DND-41 (cell line): Measurements from ENCODE around the gene PDXP.
"Not testable (repeated sequence)": the region's sequence is repeated elsewhere in the genome, so short reads cannot be mapped to it uniquely, and the experiment has no call there.

Experiments
- ATAC-seq: fragments of 200-7000 bp; cut with Tn5 transposase; 3 replicates; pipeline ENCODE4 v1.9.1; 2021; ENCODE audit warnings: low read depth; ENCODE audit not compliant: insufficient read depth
- DNase-seq: peaks from one replicate; pipeline ENCODE4 v3.0.0-alpha.2; 2020
- H2AFZ ChIP-seq: 2 replicates; pipeline ENCODE4 v1.6.0; 2012; ENCODE audit warnings: low read depth, low read length
- H3K27ac ChIP-seq: 2 replicates; pipeline ENCODE4 v1.5.1; 2012; ENCODE audit warnings: low read length, inconsistent platforms
- H3K27me3 ChIP-seq: fragments of 200-600 bp; sonication (generic); 2 replicates; pipeline ENCODE4 v1.6.0; 2012; ENCODE audit warnings: low read length, mild to moderate bottlenecking, inconsistent platforms; ENCODE audit not compliant: insufficient read depth, poor library complexity
- H3K36me3 ChIP-seq: 2 replicates; pipeline ENCODE4 v1.5.1; 2012; ENCODE audit warnings: low read length, inconsistent platforms; ENCODE audit not compliant: insufficient read depth
- H3K4me1 ChIP-seq: 2 replicates; pipeline ENCODE4 v1.5.1; 2012; ENCODE audit warnings: mild to moderate bottlenecking, low read length; ENCODE audit not compliant: insufficient read depth
- H3K4me2 ChIP-seq: 2 replicates; pipeline ENCODE4 v1.6.0; 2012; ENCODE audit warnings: mild to moderate bottlenecking, moderate library complexity, low read length, inconsistent platforms; ENCODE audit not compliant: insufficient read depth
- H3K4me3 ChIP-seq, 2 experiments: fragments of 200-600 bp in 1 of 2; shearing (Covaris generic) in 1 of 2; 2 replicates each; pipeline ENCODE4 v1.5.1; 2012 to 2016; ENCODE audit warnings: inconsistent platforms in 2 of 2, low read length in 2 of 2, mild to moderate bottlenecking in 2 of 2, low read depth in 1 of 2, moderate library complexity in 1 of 2
- H3K79me2 ChIP-seq: 2 replicates; pipeline ENCODE4 v1.6.0; 2012; ENCODE audit warnings: low read length, inconsistent platforms; ENCODE audit not compliant: insufficient read depth
- H3K9ac ChIP-seq: 2 replicates; pipeline ENCODE4 v1.6.0; 2012; ENCODE audit warnings: low read depth, mild to moderate bottlenecking, inconsistent platforms, low read length, moderate library complexity
- H3K9me3 ChIP-seq: 2 replicates; pipeline ENCODE4 v1.5.1; 2012; ENCODE audit warnings: low read length, moderate library complexity, mild to moderate bottlenecking, inconsistent platforms; ENCODE audit not compliant: insufficient read depth, severe bottlenecking
- H4K20me1 ChIP-seq: 2 replicates; pipeline ENCODE4 v1.6.0; 2012; ENCODE audit warnings: low read length; ENCODE audit not compliant: insufficient read depth
- CTCF ChIP-seq: IDR thresholded peaks from 2 replicates; pipeline ENCODE4 v1.5.1; 2012; ENCODE audit warnings: borderline replicate concordance, low read length, moderate library complexity, mild to moderate bottlenecking; ENCODE audit not compliant: poor library complexity, severe bottlenecking; ENCODE audit errors: extremely low read depth
- EZH2 ChIP-seq: IDR thresholded peaks from 3 replicates; pipeline ENCODE4 v1.6.1; 2012; ENCODE audit warnings: borderline replicate concordance, low read depth, mild to moderate bottlenecking, moderate library complexity, low read length, inconsistent platforms; ENCODE audit not compliant: severe bottlenecking

Gene PDXP

GRCh38 chr22:37654563-37655251, 3.8 kb upstream of the PDXP start:
- Histone ChIP-seq H3K4me2 (no peak overlapping the region), H3K36me3 (peaks cover 11% of the 10 kb centered on the region; the same call in 1 of the 2 replicates), H2AFZ (no peak overlapping the region), H3K4me1 (peaks cover 15% of the 10 kb centered on the region), H3K4me3 (no peak overlapping the region), H4K20me1 (peaks cover 7% of the 10 kb centered on the region), H3K27me3 (no peaks in the 10 kb centered on the region), H3K79me2 (peaks cover 17% of the 10 kb centered on the region), H3K9ac (no peak overlapping the region), H3K27ac (no peak overlapping the region), H3K9me3 (no peaks in the 10 kb centered on the region)
- ATAC-seq (no peak), DNase-seq (no peak)
- TF ChIP-seq CTCF: no peak
- TF ChIP-seq EZH2: no peak

GRCh38 chr22:37655252-37655563, 3.3 kb upstream of the PDXP start:
- Histone ChIP-seq H2AFZ (no peak overlapping the region), H3K27me3 (no peaks in the 10 kb centered on the region), H3K79me2 (peaks cover 22% of the 10 kb centered on the region), H3K9ac (no peak overlapping the region), H4K20me1 (peaks cover 12% of the 10 kb centered on the region), H3K4me2 (no peak overlapping the region), H3K4me3 (no peak overlapping the region), H3K27ac (no peak overlapping the region), H3K9me3 (no peaks in the 10 kb centered on the region), H3K4me1 (peaks cover 20% of the 10 kb centered on the region), H3K36me3 (peaks cover 15% of the 10 kb centered on the region; the same call in 1 of the 2 replicates)
- DNase-seq: no peak
- no peak for ATAC-seq
- no peak for TF ChIP-seq EZH2
- TF ChIP-seq CTCF: no peak

- DNase-seq, ATAC-seq, H3K27me3 ChIP-seq, H3K9ac ChIP-seq, H2AFZ ChIP-seq, H3K4me3 ChIP-seq, H3K4me2 ChIP-seq, H3K27ac ChIP-seq, H3K9me3 ChIP-seq: not testable (repeated sequence)
- Histone ChIP-seq H3K36me3 (peaks cover 23% of the 10 kb centered on the region), H4K20me1 (peaks cover 26% of the 10 kb centered on the region), H3K79me2 (peaks cover 36% of the 10 kb centered on the region), H3K4me1 (peaks cover 34% of the 10 kb centered on the region)
These were observed 1.9 kb upstream of the PDXP start for GRCh38 chr22:37656583-37656982.

- TF ChIP-seq EZH2 (no peak), CTCF (no peak)
- H3K4me2 ChIP-seq: peak overlapping the region; percentile 87
- H2AFZ ChIP-seq: peak overlapping the region; percentile 95
- H4K20me1 ChIP-seq: peaks cover 36% of the 10 kb centered on the region
- DNase-seq (no peak), ATAC-seq (no peak)
- H3K4me1 ChIP-seq: peaks cover 42% of the 10 kb centered on the region
- peak overlapping the region; percentile 92 for H3K9ac ChIP-seq
- peak overlapping the region; percentile 30 to 99 for H3K4me3 ChIP-seq
- peaks cover 31% of the 10 kb centered on the region for H3K36me3 ChIP-seq
- peaks cover 46% of the 10 kb centered on the region for H3K79me2 ChIP-seq
- no peaks in the 10 kb centered on the region for H3K9me3 ChIP-seq
- no peaks in the 10 kb centered on the region for H3K27me3 ChIP-seq
- peak overlapping the region; percentile 93 for H3K27ac ChIP-seq
These were observed 862 bp upstream of the PDXP start for GRCh38 chr22:37657590-37658132.
